HG02678 (cell line): ENCODE data around the gene ADGRD1.

ENCODE experiments used
- ATAC-seq: cut with Tn5 transposase; IDR thresholded peaks from one replicate; pipeline ENCODE4 v1.9.1; 2021; ENCODE audit warnings: mild to moderate bottlenecking, moderate library complexity; ENCODE audit not compliant: unreplicated experiment

Gene ADGRD1

GRCh38 chr12:131020326-131021153, 66.8 kb downstream of the ADGRD1 start:
- no peak for ATAC-seq

- no peak for ATAC-seq
Measured at GRCh38 chr12:131021154-131021541, 67.4 kb downstream of the ADGRD1 start.

DNA sequence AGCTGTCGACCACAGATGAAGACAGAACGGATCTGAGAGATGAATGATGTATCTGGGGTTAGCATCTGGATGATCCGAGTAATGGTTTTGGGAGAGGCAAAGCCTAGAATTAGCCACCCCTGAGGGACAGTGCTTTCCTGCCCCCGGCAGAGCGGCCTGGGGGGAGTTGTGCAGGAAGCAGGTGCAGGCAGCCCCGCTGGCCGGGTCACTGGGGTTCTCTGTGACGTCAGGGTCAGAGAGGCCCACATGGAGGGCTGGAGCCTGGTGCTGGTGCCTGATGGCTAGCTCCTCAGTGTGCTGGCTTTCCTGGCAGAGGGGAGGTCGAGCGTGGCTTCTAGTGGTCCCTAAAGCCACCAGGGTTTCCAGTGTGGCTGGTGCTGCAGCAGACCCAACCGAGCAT, 70.3 kb downstream of the ADGRD1 start:
- ATAC-seq: no peak

GRCh38 chr12:131024721-131025120, 71.0 kb downstream of the ADGRD1 start:
- ATAC-seq: no peak

GRCh38 chr12:131025234-131025633, 71.5 kb downstream of the ADGRD1 start:
- no peak for ATAC-seq

GRCh38 chr12:131025939-131026702, 72.4 kb downstream of the ADGRD1 start:
- ATAC-seq: no peak

- no peak for ATAC-seq
Measured at GRCh38 chr12:131026754-131027153, 73.0 kb downstream of the ADGRD1 start.

DNA sequence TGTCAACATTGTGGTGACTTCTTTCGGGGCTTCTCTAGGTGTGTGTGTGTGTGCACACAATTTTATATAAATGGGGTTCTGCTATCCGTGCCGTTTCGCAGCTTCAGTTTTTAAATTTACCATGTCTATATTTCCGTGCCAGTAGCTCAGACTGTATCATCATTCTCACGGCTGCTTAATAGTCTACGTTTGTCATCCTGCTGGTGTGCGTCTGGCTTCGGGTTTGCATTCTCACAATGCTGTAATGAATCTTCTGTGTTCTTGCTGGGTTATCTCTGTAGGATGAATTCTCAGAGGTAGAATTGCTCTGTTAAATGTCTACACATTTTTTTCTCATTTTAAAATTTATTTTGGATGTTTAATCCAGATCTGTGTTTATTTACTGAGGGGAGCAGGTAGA, 73.6 kb downstream of the ADGRD1 start:
- ATAC-seq: no peak

GRCh38 chr12:131027876-131028586, 74.3 kb downstream of the ADGRD1 start:
- ATAC-seq: no peak

DNA sequence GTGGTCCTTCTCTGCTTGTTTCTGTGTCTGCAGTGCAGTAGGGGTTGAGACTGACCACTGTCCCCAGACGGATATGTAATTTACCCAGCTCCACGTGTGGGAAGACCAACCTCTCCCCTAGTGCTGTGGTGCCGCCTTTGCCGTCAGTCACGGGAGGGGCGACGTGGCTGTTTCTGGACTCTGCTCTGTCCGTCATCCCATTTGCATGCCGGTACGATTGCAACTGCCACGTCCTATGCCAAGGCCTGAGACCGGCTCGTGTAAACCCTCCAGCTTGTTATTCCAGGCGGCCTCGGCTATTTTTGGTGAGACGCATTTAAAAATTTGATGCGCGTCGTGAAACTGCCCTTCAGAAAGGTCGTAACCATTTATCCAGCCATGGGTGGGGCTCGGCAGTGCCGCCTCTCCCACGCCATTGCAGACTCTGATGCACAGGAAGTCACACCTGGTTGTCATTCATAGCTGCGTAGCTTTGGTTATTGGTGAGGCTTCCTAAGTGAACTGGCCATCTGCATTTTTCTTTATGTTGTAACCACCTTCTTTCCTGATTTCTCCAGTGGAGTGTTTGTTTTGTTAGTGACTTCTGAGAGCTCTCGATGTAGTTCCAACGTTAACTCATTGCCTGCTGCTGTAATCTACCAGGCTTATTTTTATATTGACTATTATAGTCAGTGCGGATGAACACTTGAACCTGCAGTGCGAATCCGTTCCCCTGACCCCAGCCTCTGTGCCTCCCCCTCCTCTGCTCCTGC, 75.1 kb downstream of the ADGRD1 start:
- ATAC-seq: no peak

DNA sequence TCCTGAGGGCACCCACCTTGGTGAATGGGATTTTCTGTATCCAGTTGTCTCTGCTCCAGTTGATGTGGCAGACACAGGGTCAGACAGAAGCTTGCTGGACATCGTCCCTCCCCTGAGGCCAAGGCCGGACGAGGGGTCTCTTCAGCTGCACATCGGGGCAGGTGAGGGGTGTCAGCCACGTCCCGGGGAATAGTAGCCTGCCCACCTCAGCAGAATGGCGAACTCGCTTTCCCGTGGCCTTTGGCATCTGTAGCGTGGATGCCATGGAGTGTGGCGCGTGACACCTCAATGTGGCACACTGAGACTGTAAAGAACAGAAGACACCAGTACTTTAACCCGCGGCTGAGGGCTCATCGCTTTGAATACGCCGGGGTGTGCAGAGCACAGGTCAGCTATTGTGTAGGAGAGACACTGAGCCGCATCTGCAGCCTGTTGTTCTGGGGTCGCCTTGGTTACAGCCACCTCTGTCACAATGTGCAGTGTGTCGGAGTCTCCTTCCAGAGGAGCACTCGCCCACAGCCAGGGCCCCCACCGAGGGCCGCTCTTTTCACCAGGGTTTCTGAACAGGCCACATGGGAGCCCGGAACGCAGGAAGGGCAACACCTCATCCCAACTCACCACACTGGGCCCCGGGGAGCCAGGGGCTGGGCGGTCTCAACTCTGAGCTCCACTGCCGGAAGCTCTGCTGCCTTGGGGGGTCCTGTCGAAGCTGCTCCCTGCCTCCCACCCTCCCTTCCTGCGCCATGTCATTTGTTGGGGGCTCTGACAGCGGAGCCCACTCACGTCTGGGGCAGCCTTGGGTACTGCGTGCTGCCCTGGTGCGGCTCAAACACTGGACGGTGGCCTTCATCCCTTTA, 77.0 kb downstream of the ADGRD1 start:
- ATAC-seq: no peak

DNA sequence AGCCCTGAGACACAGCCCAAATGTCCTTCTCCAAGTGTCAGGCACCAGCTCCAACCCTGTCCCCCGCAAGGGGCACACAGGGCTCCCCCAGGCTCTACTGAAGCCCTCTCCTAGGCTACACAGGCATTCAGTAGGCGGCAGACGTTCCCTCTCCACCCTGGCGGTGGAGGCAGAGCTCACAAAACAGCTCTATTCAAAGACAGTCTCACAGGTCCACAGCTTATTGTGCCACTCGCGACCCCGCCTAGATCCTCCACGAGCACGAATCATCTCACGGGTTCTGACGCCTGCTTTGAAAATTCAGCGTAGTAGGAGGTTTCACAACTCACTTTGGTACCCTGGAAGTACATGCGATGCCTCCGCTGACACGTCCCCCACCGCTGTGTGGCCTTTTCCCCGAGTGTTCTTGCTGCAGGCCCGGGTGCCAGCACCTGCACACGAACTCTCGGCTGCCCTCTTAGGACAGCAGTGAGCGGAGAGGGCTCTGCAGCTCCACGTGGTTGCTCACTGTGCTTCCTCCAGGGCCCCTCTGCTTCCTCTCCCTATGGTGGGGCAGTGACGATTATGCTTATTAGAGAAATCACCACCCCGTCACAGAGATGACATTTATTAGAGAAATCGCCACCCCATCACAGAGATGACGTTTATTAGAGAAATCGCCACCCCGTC, 78.5 kb downstream of the ADGRD1 start:
- ATAC-seq: no peak

- no peak for ATAC-seq
Measured at GRCh38 chr12:131033486-131033885, 79.8 kb downstream of the ADGRD1 start.

DNA sequence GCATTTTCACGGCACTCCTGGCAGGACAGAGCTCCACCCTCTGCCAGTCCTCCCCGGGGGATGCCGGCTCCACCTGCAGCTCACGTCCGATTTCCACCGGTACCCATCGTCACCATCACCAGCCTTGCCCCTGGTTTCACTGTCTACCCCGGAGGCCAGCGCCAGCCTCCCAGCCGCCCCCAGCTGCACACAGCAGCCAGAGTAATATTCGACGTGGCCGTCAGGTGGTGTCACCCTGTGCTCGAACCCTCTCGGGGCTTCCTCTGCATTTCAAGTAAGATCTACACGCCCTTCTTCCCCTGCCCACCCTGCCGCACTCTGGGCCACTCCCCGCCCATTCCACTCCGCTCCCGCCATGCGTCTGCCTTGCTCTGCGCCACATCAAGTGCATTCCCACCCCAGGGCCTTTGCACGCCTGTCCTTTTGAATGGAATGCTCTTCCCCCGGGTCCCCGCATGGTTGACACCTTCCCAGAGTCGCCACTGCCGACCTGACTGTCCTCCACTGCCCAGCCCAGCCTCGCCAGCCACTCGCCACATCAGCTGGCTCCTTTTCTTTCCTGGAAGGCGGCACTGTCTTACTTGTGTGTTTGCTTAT, 80.3 kb downstream of the ADGRD1 start:
- no peak for ATAC-seq

DNA sequence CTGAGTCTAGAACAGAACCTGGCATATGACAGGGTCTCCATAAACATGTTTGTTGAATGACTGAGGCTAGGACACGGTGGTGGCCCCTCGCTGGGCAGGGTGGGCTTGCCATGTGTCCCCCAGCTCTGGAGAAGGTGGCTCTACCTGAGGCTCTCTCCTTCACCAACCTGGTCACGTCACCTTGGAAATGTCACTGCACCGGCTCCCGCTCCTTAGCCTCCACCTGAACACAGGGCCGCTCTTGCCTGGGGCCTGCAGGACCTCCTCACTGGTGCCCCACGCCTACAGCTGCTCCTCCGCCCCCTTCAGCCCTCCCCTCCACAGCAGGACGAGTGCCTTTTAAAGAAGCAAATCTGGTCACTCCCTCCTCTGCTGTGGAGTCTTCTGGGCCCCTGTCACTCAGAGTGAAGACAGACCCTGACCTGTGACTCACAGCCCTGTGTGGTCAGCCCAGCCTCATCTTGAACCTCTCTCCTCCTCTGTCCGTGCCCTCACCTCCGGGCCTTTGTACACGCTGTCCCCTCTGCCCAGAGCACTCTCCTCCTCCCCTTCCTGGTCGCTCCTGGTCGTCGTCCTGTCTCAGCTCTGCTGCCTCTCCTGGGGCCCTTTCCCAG, 81.0 kb downstream of the ADGRD1 start:
- ATAC-seq: no peak

- no peak for ATAC-seq
Measured at GRCh38 chr12:131035245-131035681, 81.6 kb downstream of the ADGRD1 start.

DNA sequence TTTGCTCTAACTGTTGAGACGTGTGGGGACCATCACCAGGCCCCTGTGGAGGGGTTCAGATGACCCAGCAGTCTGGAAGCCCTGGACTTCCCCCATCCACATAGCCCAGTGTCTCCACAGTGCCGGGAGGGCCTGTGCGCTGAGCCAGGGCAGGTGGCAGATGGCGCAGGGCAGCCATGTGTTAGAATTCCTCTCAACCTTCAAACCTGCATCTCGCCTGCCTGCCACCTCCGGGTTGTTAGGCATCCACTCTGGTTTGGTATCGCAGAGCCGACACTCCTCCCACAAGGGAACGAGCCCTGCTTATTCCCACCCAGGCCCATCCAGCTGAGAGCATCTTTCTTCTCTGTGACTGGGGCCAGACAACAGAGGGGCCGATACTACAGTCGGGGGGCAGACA, 84.5 kb downstream of the ADGRD1 start:
- ATAC-seq: no peak
